ENCODE measurements around the gene UQCC5.

Gene UQCC5

DNA sequence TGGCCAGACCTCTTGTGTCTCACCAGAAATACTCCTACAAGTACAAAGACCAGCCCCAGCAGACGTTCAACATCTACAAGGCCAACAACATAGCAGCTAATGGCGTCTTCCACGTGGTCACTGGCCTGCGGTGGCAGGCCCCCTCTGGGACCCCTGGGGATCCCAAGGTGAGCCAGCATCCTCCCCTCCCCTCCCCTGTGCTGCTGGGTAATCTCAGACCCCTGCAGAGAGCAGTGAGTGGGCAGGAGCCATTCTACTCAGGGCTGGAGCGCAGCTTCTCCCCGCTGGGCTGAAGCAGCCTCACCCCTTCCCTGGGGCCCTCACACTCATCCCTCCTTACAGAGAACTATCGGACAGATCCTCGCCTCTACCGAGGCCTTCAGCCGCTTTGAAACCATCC lies 31.4 kb upstream of the UQCC5 start:
- no peak for ATAC-seq

DNA sequence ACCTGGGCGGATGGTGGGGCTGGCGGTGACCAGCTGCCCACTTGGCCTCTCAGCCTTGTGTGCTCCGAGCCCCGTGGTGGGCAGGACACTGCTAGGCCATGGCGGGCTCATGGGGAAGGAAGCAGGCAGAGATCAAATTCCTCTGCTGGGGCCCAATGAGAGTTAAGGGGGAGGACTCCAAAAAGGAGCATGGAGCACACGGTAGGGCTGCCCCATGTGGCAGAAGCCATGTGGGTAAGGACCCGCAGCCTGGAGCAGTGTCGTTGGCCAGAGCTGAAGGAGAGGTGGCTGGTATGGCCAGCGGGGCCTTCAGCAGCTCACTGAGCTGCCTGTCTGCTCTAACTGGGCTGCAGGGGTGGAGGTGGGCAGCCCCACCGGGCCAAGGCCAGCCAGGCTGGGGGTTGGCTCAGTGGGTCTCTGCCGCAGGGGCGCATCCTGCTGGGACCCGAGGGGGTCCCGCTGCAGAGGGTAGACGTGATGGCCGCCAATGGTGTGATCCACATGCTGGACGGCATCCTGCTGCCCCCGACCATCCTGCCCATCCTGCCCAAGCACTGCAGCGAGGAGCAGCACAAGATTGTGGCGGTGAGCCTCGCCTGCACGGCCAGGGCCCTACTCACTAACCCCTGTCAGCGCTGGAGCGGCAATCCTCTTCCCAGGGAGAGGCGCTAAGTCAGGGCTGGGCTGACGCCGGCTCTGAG lies 30.0 kb upstream of the UQCC5 start:
- ATAC-seq = no peak

DNA sequence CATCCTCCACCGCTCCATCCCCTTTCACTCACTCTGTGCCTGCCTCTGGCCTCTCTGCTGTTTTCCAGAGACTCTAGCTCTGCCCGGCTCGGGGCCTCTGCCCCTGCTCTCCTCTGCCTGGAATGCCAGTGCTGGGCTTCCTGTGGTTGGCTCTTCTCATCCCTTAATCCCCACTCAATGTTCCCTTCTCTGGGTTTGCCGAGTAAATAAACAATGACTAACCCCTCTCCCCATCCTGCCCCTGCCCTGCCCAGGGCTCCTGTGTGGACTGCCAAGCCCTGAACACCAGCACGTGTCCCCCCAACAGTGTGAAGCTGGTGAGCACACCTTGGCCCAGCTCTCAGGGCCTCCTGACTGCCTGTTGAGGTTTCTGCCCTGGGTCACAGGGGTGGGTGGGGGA lies 29.0 kb upstream of the UQCC5 start:
- no peak for ATAC-seq

DNA sequence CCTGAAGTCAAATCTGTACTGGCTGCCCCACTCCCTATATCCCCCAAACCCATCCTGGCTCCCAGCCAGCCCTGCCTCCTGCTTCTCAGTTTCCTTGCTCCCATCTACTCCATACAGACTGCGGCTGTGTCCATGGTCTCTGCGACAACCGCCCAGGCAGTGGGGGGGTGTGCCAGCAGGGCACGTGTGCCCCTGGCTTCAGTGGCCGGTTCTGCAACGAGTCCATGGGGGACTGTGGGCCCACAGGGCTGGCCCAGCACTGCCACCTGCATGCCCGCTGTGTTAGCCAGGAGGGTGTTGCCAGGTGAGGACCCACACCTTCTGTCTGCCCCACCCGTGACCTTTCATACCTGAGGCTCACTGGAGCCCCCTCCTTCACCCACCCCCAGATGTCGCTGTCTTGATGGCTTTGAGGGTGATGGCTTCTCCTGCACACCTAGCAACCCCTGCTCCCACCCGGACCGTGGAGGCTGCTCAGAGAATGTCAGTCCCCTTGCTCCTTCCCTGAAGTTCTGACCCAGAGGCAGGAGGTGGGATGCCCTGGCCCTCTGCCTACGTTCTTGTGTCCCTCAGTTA lies 26.6 kb upstream of the UQCC5 start:
- ATAC-seq = no peak

DNA sequence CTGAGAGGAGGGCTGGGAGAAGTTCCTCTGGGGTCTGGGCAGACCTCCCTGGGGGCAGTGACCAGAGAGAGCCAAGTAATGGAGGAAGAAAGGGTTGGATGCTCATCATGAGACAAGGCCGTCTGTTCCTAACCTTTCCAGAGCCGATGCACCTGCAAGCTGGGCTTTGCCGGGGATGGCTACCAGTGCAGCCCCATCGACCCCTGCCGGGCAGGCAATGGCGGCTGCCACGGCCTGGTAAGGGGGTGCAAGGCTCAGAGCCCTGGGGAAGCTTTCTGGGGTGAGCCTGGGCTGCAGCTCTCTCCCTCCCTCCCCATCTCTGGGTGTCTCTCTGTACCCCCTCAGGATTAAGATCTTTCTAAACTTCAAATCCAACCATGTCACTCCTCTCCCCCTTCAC lies 24.9 kb upstream of the UQCC5 start:
- no peak for ATAC-seq

DNA sequence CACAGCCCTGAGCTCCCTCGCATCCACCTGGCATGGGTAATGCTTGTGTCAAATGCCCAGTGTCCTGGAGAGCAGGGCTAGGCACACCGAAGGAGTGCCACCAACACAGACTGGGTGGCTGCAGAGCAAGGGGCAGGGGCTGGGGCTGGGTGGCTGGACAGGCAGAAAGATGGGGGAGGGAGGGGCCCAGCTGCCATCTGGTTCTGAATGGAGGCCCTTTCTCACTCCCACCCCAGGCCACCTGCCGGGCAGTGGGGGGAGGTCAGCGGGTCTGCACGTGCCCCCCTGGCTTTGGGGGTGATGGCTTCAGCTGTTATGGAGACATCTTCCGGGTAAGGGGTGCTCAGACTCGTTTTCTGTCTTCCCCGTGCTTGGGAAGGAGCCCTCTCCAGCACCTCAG lies 24.3 kb upstream of the UQCC5 start:
- no peak for ATAC-seq

DNA sequence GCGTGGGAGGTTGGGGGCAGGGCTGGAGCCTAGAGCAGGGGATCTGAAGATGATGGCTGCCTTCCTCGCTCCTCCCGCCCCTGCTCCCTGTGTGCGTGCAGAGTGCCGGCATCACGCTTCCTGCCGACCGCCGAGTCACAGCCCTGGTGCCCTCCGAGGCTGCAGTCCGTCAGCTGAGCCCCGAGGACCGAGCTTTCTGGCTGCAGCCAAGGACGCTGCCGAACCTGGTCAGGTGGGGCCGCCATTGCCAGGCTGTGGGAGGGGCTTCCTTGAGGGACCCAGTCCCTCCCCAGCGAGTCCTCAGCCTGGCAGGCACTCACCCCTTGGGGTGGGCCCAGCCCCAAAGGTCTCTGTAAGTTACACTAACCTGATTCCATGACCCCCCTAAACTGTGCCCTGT lies 23.7 kb upstream of the UQCC5 start:
- no peak for ATAC-seq

DNA sequence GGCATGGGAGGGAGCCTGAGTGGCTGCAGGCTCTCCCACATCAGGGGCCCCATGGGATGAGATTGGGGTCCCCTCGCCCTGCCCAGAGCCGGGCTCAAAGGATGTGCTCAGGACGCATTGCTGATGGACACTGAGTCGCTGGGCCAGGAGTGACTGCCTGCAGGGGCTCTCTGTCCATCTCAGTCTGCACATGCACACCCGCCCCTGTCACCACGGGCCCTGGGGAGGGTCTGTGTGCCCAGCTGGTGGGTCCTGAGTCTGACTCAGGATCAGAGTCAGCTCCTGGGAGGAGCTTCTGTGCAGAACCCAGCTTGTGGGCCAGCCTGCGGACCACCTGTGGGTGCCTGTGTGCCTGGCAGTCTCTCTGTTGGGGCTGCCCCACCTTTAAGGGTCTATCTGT lies 23.1 kb upstream of the UQCC5 start:
- no peak for ATAC-seq

DNA sequence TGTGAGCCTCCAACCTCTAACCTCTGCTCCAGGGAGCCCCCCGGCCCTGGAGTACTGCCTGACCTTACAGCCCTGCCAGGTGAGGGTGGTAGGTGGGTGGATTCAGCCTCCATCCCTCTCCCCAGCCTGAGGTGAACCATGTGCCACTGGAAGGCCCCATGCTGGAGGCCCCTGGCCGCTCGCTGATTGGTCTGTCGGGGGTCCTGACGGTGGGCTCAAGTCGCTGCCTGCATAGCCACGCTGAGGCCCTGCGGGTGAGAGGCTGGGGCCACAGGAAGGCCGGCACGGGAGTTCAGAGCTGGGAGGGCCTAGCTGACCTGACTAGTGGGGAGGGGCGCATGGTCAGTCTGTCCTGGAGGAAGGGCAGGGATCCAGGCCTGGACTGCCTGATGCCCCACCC lies 21.8 kb upstream of the UQCC5 start:
- ATAC-seq = no peak

DNA sequence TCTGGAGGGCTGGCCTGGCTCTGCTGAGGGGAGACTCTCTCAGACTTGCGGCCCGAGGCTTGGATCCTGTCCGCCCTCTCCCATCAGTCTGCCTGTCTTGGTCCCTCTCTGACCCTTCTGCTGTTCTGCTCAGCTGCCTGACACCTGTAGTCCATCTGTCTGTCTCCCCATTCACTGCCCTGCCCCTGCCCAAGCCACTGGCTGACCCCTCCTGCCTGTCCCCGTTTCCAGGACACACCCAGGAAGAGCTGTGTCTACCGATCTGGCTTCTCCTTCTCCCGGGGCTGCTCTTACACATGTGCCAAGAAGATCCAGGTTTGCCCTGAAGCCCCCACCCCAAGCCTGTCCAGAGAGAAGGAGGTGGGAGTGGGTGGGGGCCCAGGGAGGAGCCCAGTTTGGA lies 21.2 kb upstream of the UQCC5 start:
- no peak for ATAC-seq

DNA sequence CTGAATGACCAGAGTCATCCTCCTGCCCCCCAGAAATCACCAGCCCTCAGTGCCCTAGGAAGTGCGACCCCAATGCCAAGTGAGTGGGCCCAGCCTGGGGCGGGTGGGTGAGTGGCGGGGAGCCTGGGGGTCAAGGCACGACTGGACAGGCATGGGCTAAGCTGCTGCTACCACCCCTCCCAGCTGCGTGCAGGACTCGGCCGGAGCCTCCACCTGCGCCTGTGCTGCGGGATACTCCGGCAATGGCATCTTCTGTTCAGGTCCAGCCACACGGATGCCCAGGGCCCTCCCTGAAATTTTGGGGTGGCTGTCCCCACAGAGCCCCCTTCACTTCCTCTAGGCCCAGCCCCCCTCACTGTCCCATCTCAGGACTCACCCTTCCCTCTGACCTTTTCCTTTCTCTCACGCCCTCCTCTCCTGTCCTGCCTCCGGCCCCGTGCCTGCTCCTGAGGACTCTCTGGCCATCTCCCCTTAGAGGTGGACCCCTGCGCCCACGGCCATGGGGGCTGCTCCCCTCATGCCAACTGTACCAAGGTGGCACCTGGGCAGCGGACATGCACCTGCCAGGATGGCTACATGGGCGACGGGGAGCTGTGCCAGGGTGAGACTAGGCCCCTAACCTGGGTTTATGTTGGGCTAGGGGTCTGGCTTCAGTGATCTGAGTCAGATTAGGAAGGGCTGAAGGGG lies 19.8 kb upstream of the UQCC5 start:
- ATAC-seq = no peak

DNA sequence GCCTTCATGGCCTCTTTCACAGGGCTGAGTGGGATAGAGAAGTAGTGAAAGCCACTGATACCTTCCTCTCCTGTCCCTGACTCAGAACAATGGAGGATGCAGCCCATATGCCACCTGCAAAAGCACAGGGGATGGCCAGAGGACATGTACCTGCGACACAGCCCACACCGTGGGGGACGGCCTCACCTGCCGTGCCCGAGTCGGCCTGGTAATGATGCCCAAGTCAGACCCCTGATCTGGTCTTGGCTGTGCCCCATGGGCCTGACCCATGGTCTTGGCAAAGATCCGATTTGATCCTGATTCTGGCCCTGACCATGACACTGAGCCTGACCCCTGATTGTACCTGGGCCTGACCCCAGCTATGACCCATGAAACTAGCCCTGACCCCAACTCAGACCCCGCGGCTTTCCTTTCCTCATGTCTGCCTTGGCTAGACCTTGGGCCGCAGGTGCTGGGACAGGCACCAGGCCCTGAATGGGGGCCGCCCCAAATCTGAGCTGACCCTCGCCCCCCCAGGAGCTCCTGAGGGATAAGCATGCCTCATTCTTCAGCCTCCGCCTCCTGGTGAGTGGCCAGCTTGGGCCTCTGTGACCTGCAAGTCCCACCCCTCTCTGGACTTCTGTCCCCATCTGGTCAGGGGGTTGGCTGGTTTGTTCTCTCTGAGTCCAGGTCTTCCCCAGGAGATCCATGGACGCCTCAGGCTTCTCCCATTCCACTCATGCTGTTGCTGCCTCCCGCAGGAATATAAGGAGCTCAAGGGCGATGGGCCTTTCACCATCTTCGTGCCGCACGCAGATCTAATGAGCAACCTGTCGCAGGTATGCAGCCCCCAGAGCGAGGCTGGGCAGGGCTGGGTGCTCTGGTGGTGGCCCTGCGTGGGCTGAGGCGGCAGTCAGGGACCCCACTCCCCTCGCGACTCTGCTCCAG lies 18.3 kb upstream of the UQCC5 start:
- ATAC-seq = no peak

DNA sequence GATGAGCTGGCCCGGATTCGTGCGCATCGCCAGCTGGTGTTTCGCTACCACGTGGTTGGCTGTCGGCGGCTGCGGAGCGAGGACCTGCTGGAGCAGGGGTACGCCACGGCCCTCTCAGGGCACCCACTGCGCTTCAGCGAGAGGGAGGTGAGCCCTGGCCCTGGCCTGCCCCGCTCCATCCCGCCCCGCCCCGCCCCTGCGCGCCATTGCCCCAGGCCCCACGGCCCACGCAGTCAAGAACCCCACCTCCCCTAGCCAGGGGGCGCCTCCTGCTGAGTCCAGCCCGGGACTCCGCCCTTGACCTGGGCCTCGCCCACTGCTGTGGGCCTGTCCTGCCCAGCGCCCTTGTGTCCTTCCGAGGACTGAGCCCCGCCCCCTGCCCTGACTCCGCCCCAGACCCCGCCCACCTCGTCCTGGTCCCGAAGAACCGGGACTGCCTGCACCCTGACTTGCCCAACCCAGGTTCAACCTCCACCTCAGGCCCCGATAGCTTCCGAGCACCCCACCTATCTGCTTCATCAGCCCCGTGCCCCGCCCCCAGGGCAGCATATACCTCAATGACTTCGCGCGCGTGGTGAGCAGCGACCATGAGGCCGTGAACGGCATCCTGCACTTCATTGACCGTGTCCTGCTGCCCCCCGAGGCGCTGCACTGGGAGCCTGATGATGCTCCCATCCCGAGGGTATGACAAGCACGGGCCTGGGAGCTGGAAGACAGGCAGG lies 17.5 kb upstream of the UQCC5 start:
- ATAC-seq = no peak

DNA sequence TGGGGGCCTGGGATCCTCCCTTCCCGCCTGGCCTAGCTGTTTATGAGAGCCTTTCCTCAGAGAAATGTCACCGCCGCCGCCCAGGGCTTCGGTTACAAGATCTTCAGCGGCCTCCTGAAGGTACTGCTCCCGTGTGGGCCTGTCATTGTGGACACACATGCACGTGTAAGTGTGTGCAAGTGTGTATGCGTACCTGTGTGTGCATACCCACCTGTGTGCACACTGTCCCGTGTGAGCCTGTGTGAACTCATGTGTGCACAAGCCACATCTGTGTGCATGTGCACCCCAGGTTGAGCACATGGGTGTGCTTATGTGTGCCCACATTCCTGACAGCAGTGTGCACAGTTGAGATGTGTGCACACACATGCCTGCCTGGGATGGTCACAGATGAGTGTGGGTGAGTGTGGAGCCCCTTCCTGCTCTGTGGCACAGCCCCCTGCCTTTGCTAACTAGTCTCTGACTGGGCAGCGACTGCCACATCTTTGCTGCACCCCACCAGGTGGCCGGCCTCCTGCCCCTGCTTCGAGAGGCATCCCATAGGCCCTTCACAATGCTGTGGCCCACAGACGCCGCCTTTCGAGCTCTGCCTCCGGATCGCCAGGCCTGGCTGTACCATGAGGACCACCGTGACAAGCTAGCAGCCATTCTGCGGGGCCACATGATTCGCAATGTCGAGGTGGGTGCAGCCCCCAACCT lies 16.8 kb upstream of the UQCC5 start:
- no peak for ATAC-seq

DNA sequence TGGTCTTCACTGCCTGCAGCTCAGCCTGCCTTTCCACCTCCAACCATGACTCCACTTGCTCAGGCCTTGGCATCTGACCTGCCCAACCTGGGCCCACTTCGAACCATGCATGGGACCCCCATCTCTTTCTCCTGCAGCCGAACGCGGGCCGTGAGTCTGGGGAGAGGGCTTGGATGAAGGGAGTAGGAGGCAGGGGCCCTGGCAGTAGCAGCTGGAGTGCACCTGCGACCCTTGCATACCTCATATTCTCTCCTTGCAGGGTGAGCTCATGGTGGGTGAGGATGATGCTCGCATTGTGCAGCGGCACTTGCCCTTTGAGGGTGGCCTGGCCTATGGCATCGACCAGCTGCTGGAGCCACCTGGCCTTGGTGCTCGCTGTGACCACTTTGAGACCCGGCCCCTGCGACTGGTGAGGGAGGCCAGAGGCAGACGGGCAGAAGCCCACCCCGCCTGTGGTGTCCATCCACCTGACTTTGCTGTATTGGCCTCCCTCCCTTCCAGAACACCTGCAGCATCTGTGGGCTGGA lies 16.2 kb upstream of the UQCC5 start:
- ATAC-seq = no peak

DNA sequence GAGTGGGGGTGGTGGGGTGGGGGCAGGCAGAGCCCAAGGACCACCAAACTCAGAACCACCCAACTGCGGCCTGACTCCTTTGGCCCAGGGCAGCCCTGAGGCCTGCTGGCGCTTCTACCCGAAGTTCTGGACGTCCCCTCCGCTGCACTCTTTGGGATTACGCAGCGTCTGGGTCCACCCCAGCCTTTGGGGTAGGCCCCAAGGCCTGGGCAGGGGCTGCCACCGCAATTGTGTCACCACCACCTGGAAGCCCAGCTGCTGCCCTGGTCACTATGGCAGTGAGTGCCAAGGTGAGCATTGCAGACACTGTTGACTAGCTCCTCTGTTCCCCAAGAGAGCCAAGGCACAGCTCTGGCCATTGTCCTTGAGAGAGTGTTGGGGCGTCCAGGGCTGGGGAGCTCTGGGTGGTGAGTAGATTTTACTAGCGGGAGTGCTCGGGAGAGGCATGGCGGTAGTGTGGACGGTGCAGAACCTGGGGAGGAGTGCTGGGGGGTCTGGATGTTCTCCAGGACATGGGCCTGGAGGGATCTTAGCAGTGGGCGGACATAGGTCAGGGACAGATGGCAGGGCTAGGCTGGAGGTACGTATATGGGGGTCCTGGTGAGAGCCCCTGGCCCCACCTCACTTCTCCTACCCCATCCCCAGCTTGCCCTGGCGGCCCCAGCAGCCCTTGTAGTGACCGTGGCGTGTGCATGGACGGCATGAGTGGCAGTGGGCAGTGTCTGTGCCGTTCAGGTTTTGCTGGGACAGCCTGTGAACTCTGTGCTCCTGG lies 15.5 kb upstream of the UQCC5 start:
- ATAC-seq = no peak

DNA sequence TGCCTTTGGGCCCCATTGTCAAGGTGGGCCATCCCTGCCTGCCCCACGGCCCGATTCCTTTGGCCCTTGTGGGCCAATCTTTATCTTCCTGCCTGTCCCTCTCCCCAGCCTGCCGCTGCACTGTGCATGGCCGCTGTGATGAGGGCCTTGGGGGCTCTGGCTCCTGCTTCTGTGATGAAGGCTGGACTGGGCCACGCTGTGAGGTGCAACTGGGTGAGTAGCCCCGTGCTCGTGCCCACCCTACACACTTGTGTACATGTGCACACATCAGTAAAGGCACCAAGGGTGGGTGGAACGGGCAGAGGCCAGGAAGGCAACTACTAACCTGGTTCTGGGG lies 14.9 kb upstream of the UQCC5 start:
- ATAC-seq = no peak

DNA sequence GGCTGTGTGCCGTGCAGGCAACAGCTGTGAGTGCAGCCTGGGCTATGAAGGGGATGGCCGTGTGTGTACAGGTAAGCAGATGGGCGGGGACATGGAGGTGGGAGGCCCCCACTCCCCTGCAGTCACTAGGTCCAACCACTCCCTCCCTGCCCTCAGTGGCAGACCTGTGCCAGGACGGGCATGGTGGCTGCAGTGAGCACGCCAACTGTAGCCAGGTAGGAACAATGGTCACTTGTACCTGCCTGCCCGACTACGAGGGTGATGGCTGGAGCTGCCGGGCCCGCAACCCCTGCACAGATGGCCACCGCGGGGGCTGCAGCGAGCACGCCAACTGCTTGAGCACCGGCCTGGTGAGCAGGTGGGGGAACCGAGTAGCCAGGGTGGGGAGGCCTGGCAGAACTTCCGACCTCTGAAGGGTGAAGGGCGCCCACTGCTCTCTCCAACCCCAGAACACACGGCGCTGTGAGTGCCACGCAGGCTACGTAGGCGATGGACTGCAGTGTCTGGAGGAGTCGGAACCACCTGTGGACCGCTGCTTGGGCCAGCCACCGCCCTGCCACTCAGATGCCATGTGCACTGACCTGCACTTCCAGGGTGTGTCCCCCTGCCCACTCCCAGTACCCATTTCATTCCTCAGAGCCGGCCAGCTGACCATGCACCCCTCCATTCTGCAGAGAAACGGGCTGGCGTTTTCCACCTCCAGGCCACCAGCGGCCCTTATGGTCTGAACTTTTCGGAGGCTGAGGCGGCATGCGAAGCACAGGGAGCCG lies 14.3 kb upstream of the UQCC5 start:
- no peak for ATAC-seq

DNA sequence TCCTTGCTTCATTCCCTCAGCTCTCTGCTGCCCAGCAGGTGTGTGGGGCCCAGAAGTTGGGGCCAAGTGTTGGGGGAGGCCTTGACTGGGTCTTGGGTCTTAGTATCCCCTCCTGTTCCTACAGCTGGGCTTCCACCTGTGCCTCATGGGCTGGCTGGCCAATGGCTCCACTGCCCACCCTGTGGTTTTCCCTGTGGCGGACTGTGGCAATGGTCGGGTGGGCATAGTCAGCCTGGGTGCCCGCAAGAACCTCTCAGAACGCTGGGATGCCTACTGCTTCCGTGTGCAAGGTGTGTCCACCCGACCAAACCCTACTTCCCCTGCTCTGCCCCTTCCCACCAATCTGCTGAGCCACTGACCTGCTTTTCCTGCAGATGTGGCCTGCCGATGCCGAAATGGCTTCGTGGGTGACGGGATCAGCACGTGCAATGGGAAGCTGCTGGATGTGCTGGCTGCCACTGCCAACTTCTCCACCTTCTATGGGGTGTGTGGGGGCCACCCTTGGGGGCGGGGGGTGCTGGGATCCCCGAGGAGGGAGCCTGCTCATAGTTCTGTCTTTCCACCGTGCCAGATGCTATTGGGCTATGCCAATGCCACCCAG lies 13.7 kb upstream of the UQCC5 start:
- ATAC-seq = no peak
